SK-N-MC (cell line): ENCODE data around the gene CDK6.

Experiments used
- EZH2 ChIP-seq: fragments of 200-600 bp; sonication (generic); IDR thresholded peaks from one replicate; pipeline ENCODE4 v1.6.1; 2017; ENCODE audit warnings: antibody characterized with exemption
- FOXP2 ChIP-seq: optimal IDR thresholded peaks from 2 replicates; pipeline ENCODE3; 2011; ENCODE audit warnings: mild to moderate bottlenecking, moderate library complexity; ENCODE audit not compliant: insufficient read depth; ENCODE audit errors: extremely low read length, control extremely low read depth
- POLR2AphosphoS5 ChIP-seq: IDR thresholded peaks from 2 replicates; pipeline ENCODE4 v1.6.1; 2012; ENCODE audit warnings: mild to moderate bottlenecking, low read depth, low read length, borderline replicate concordance

DNA sequence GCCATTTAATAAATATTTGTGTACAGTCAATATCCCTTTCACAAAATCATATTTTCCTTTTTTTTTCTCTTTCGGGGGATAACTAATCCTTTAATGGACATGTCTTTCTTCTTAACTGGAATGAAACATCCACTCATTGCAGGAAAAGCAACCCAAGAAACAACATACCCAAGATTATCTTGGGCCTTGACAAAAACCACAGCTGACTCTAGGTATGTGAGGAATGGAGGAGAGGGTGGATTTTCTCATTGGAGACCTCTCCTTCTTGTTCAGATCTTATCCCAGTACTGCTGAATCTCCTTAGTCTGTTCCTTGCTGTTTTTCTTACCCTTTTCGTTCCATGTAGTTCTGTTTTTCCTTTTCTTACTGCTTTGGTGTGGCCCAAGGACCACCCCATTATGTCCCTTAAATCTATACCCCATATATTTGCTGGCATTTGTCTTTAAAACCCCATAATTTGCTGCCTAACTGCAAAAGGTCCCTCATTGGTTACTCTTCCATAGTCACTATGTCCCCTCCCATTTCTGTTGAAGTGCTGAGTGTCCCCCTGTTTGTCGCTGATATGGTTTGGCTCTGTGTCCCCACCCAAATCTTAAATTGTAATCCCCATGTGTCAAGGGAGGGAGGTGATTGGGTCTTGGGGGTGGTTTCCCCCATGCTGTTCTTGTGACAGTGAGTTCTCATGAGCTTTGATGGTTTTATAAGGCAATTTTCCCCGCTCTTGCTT is 6.8 kb upstream of the CDK6 start:
- TF ChIP-seq POLR2AphosphoS5 = no peak
- TF ChIP-seq EZH2 = no peak
- no peak for TF ChIP-seq FOXP2
